H9 (cell line): ENCODE measurements around the gene YIPF1. TPM values are rescaled to one million over a fixed set of nuclear protein-coding genes. Genes with fewer than 3 reads are reported as not detected.

Experiments
- DNase-seq: peaks from one replicate; pipeline ENCODE4 v3.0.0-alpha.2; 2017
- H2AFZ ChIP-seq: one replicate; pipeline ENCODE4 v1.6.1; 2013; ENCODE audit warnings: mild to moderate bottlenecking, low read length, control low read depth, moderate library complexity
- H2AK5ac ChIP-seq: 2 replicates; pipeline ENCODE4 v1.6.1; 2013; ENCODE audit warnings: low read length, control low read depth, mixed read lengths; ENCODE audit not compliant: insufficient read length
- H2BK120ac ChIP-seq: one replicate; pipeline ENCODE4 v1.6.1; 2013; ENCODE audit warnings: low read depth, mild to moderate bottlenecking, low read length, control low read depth, inconsistent platforms; ENCODE audit not compliant: poor library complexity, severe bottlenecking
- H2BK12ac ChIP-seq: 2 replicates; pipeline ENCODE4 v1.6.1; 2013; ENCODE audit warnings: low read length, control low read depth, mixed read lengths, low read depth; ENCODE audit not compliant: insufficient read length
- H2BK15ac ChIP-seq: 2 replicates; pipeline ENCODE4 v1.6.1; 2013; ENCODE audit warnings: low read depth, low read length, control low read depth
- H2BK20ac ChIP-seq: one replicate; pipeline ENCODE4 v1.6.1; 2013; ENCODE audit warnings: low read depth, mild to moderate bottlenecking, low read length, control low read depth, inconsistent platforms; ENCODE audit not compliant: poor library complexity, severe bottlenecking
- H2BK5ac ChIP-seq: 2 replicates; pipeline ENCODE4 v1.6.1; 2013; ENCODE audit warnings: low read length, control low read depth, mixed read lengths; ENCODE audit not compliant: insufficient read length
- H3K14ac ChIP-seq: 2 replicates; pipeline ENCODE4 v1.6.1; 2013; ENCODE audit warnings: low read length, control low read depth; ENCODE audit not compliant: insufficient read depth
- H3K18ac ChIP-seq: 2 replicates; pipeline ENCODE4 v1.6.1; 2013; ENCODE audit warnings: low read depth, mild to moderate bottlenecking, mixed read lengths, low read length, control low read depth; ENCODE audit not compliant: insufficient read length
- H3K23ac ChIP-seq: 2 replicates; pipeline ENCODE4 v1.6.1; 2013; ENCODE audit warnings: low read length, control low read depth, mixed read lengths, low read depth; ENCODE audit not compliant: insufficient read length
- H3K23me2 ChIP-seq: 2 replicates; pipeline ENCODE4 v1.6.1; 2013; ENCODE audit warnings: low read depth, mild to moderate bottlenecking, mixed read lengths, low read length, control low read depth; ENCODE audit not compliant: insufficient read length, poor library complexity, severe bottlenecking
- H3K27ac ChIP-seq: 2 replicates; pipeline ENCODE4 v1.5.1; 2013; ENCODE audit warnings: low read length, control low read depth, mixed read lengths, low read depth; ENCODE audit not compliant: insufficient read length
- H3K27me3 ChIP-seq: 2 replicates; pipeline ENCODE4 v1.6.1; 2013; ENCODE audit warnings: low read length, control low read depth, inconsistent platforms; ENCODE audit not compliant: insufficient read depth
- H3K4ac ChIP-seq: 2 replicates; pipeline ENCODE4 v1.6.1; 2013; ENCODE audit warnings: low read depth, mild to moderate bottlenecking, control low read depth, inconsistent platforms, low read length, moderate library complexity
- H3K4me1 ChIP-seq: 2 replicates; pipeline ENCODE4 v1.6.1; 2013; ENCODE audit warnings: low read length, control low read depth, inconsistent platforms; ENCODE audit not compliant: insufficient read depth
- H3K4me2 ChIP-seq: 2 replicates; pipeline ENCODE4 v1.6.1; 2013; ENCODE audit warnings: low read length, control low read depth, mixed read lengths; ENCODE audit not compliant: insufficient read length, insufficient read depth
- H3K56ac ChIP-seq: 2 replicates; pipeline ENCODE4 v1.6.1; 2013; ENCODE audit warnings: low read depth, mild to moderate bottlenecking, mixed read lengths, low read length, control low read depth; ENCODE audit not compliant: insufficient read length
- H3K79me1 ChIP-seq: 2 replicates; pipeline ENCODE4 v1.6.1; 2013; ENCODE audit warnings: low read depth, mild to moderate bottlenecking, moderate library complexity, low read length, control low read depth, inconsistent platforms; ENCODE audit not compliant: insufficient read depth, poor library complexity, severe bottlenecking
- H3K79me2 ChIP-seq: 2 replicates; pipeline ENCODE4 v1.6.1; 2013; ENCODE audit warnings: low read length, control low read depth, inconsistent platforms; ENCODE audit not compliant: insufficient read depth
- H3K9ac ChIP-seq: 2 replicates; pipeline ENCODE4 v1.6.1; 2013; ENCODE audit warnings: low read length, control low read depth, mixed read lengths; ENCODE audit not compliant: insufficient read length; ENCODE audit errors: extremely low read depth
- H3K9me3 ChIP-seq: one replicate; pipeline ENCODE4 v1.6.1; 2013; ENCODE audit warnings: low read depth, low read length, inconsistent platforms; ENCODE audit not compliant: control insufficient read depth
- H3T11ph ChIP-seq: one replicate; pipeline ENCODE4 v1.6.1; 2013; ENCODE audit warnings: mild to moderate bottlenecking, low read length, control low read depth, inconsistent platforms
- H4K20me1 ChIP-seq: one replicate; pipeline ENCODE4 v1.6.1; 2013; ENCODE audit not compliant: control insufficient read depth, insufficient read length, insufficient read depth
- H4K5ac ChIP-seq: 2 replicates; pipeline ENCODE4 v1.6.1; 2013; ENCODE audit warnings: low read depth, mild to moderate bottlenecking, mixed read lengths, low read length, control low read depth; ENCODE audit not compliant: insufficient read length
- H4K8ac ChIP-seq: replicated peaks from 2 replicates; pipeline ENCODE4 v1.6.1; 2013; ENCODE audit warnings: low read length, control low read depth, mixed read lengths, low read depth; ENCODE audit not compliant: insufficient read length
- H4K91ac ChIP-seq: 2 replicates; pipeline ENCODE4 v1.6.1; 2013; ENCODE audit warnings: low read depth, mild to moderate bottlenecking, moderate library complexity, mixed read lengths, low read length, control low read depth; ENCODE audit not compliant: insufficient read length
- H3K27ac Mint-ChIP-seq, 3 experiments: 2 replicates in 2 of 3; 3 replicates in 1 of 3; pipeline ENCODE4 v1.8.0; 2020 to 2021; ENCODE audit warnings: mixed read lengths in 3 of 3, mild to moderate bottlenecking in 1 of 3, moderate library complexity in 1 of 3
- H3K27me3 Mint-ChIP-seq: 2 replicates; pipeline ENCODE4 v1.8.0; 2021; ENCODE audit warnings: low read depth, mild to moderate bottlenecking, moderate library complexity, mixed read lengths
- H3K36me3 Mint-ChIP-seq, 3 experiments: 2 replicates in 2 of 3; 3 replicates in 1 of 3; pipeline ENCODE4 v1.8.0; 2020 to 2021; ENCODE audit warnings: low read depth in 3 of 3, mixed read lengths in 3 of 3; ENCODE audit not compliant: insufficient read depth in 1 of 3
- H3K4me1 Mint-ChIP-seq, 2 experiments: 2 replicates each; pipeline ENCODE4 v1.8.0; 2020; ENCODE audit warnings: mixed read lengths in 2 of 2
- H3K4me3 Mint-ChIP-seq, 2 experiments: 2 replicates in 1 of 2; 3 replicates in 1 of 2; pipeline ENCODE4 v1.8.0; 2020 to 2021; ENCODE audit warnings: mild to moderate bottlenecking in 2 of 2, mixed read lengths in 2 of 2, moderate library complexity in 1 of 2
- H3K9me3 Mint-ChIP-seq, 2 experiments: 2 replicates in 1 of 2; 3 replicates in 1 of 2; pipeline ENCODE4 v1.8.0; 2020; ENCODE audit warnings: mild to moderate bottlenecking in 2 of 2, mixed read lengths in 2 of 2, moderate library complexity in 1 of 2
- WGBS: extraction: QIAGEN DNeasy Blood & Tissue Kit; methylation state at CpG from one replicate; pipeline ENCODE4 v1.1.7; 2013; ENCODE audit warnings: missing lambda C conversion rate, low lambda C conversion rate, mixed read lengths; ENCODE audit not compliant: insufficient read length; ENCODE audit errors: extremely low coverage; 5-methylcytosine and 5-hydroxymethylcytosine counted together
- total RNA-seq: library from RNA; stranded (reverse); gene quantifications from 2 replicates; pipeline ENCODE4 v1.2.1, GENCODE V29; 2021
- TF ChIP-seq, protein P1 (sequence below): fragments of 200-600 bp; sonication (generic); conservative IDR thresholded peaks from 3 replicates; pipeline ENCODE4 v1.8.0; 2021; ENCODE audit warnings: antibody characterized with exemption, mild to moderate bottlenecking

YIPF1 gene
- total RNA-seq, 1 experiment from 2014 or later, result 29.1 TPM

DNA sequence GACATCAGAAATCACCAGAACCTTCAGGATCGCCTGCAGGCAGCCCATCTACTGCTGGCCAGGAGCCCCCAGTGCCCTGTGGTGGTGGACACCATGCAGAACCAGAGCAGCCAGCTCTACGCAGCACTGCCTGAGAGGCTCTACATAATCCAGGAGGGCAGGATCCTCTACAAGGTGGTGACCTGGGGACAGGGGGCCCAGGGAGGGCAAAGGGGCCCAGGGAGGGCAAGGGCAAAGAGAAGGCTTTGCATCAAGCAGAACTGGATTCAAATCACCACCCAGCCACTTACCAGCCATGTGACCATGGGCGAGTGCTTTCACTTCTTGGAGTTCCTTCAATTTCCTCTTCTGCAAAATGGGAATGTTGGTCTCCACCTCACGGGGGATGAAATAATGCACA is 16.5 kb upstream of the YIPF1 start:
- WGBS, result no CpG with 5 or more reads among the region's 4 CpGs
- Histone ChIP-seq H3K23me2 (no peaks in the 10 kb centered on the region), H2BK12ac (no peak overlapping the region), H3T11ph (no peak overlapping the region), H2BK5ac (no peak overlapping the region), H3K27ac (no peak overlapping the region), H3K23ac (no peak overlapping the region), H4K5ac (no peak overlapping the region), H3K9me3 (no peaks in the 10 kb centered on the region), H3K79me1 (no peaks in the 10 kb centered on the region), H4K91ac (no peak overlapping the region), H3K9ac (no peak overlapping the region), H2BK120ac (no peak overlapping the region), H3K4me1 (no peaks in the 10 kb centered on the region), H3K14ac (peak overlapping the region; percentile 25; the same call in 1 of the 2 replicates), H2BK15ac (no peak overlapping the region), H3K4me2 (no peak overlapping the region), H2BK20ac (no peak overlapping the region), H3K56ac (no peak overlapping the region), H3K27me3 (no peaks in the 10 kb centered on the region), H4K8ac (no peak overlapping the region), H3K18ac (no peak overlapping the region), H3K4ac (no peak overlapping the region), H3K79me2 (no peaks in the 10 kb centered on the region), H2AFZ (no peak overlapping the region), H4K20me1 (no peaks in the 10 kb centered on the region), H2AK5ac (no peak overlapping the region)
- no peaks in the 10 kb centered on the region; the same call in 1 of the 2 replicates for H3K27me3 Mint-ChIP-seq
- no peak for DNase-seq
- no peaks in the 10 kb centered on the region for H3K36me3 Mint-ChIP-seq
- H3K9me3 Mint-ChIP-seq, result no peaks in the 10 kb centered on the region
- 0 out of 4 replicates have a peak, but pooled peaks cover 0 to 5% of the 10 kb centered on the region in 2 experiments for H3K4me1 Mint-ChIP-seq
- TF ChIP-seq, protein P1, sequence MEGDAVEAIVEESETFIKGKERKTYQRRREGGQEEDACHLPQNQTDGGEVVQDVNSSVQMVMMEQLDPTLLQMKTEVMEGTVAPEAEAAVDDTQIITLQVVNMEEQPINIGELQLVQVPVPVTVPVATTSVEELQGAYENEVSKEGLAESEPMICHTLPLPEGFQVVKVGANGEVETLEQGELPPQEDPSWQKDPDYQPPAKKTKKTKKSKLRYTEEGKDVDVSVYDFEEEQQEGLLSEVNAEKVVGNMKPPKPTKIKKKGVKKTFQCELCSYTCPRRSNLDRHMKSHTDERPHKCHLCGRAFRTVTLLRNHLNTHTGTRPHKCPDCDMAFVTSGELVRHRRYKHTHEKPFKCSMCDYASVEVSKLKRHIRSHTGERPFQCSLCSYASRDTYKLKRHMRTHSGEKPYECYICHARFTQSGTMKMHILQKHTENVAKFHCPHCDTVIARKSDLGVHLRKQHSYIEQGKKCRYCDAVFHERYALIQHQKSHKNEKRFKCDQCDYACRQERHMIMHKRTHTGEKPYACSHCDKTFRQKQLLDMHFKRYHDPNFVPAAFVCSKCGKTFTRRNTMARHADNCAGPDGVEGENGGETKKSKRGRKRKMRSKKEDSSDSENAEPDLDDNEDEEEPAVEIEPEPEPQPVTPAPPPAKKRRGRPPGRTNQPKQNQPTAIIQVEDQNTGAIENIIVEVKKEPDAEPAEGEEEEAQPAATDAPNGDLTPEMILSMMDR, result no peak
- H3K4me3 Mint-ChIP-seq, result no peak overlapping the region
- no peak overlapping the region for H3K27ac Mint-ChIP-seq
